Astrocyte of the spinal cord (primary cell): ENCODE data around the gene KCNA5.

ENCODE experiments used
- DNase-seq: peaks from one replicate; pipeline ENCODE4 v3.0.0; 2011; ENCODE audit warnings: low read depth, low spot score
- H3K4me3 ChIP-seq: 2 replicates; pipeline ENCODE4 v1.5.1; 2011; ENCODE audit warnings: low read depth, mild to moderate bottlenecking, low read length, moderate library complexity
- CTCF ChIP-seq: IDR thresholded peaks from 2 replicates; pipeline ENCODE4 v1.5.1; 2012; ENCODE audit warnings: low read depth, mild to moderate bottlenecking, low read length, inconsistent platforms
- in situ Hi-C: cut with HindIII; loops from 2 replicates; pipeline ENCODE4 v1.10.0; 2017; ENCODE audit warnings: low sequenced_read_pairs

Gene KCNA5

GRCh38 chr12:5073054-5073453, 29.4 kb downstream of the KCNA5 start:
- no peak for TF ChIP-seq CTCF
- no peak for DNase-seq
- in situ Hi-C loops: no loop called here
- H3K4me3 ChIP-seq: no peak overlapping the region

- peak; percentile 52 for TF ChIP-seq CTCF
- in situ Hi-C loops: no loop called here
- no peak overlapping the region for H3K4me3 ChIP-seq
- no peak for DNase-seq
These were observed 30.2 kb downstream of the KCNA5 start for GRCh38 chr12:5073853-5074252.

- H3K4me3 ChIP-seq: no peak overlapping the region
- no peak for DNase-seq
- in situ Hi-C loops: no loop called here
- TF ChIP-seq CTCF: no peak
These were observed 33.1 kb downstream of the KCNA5 start for GRCh38 chr12:5076761-5077160.

GRCh38 chr12:5078423-5078822, 34.7 kb downstream of the KCNA5 start:
- no peak for DNase-seq
- TF ChIP-seq CTCF: no peak
- H3K4me3 ChIP-seq: no peak overlapping the region
- in situ Hi-C loops: no loop called here

GRCh38 chr12:5081016-5081415, 37.3 kb downstream of the KCNA5 start:
- no peak for DNase-seq
- in situ Hi-C loops: no loop called here
- H3K4me3 ChIP-seq: no peak overlapping the region
- TF ChIP-seq CTCF: no peak

- peak; percentile 63 for TF ChIP-seq CTCF
- in situ Hi-C loops: no loop called here
- DNase-seq: peak; percentile 73
These were observed 40.5 kb downstream of the KCNA5 start for GRCh38 chr12:5083955-5084849.

More at GRCh38 chr12:5083955-5084849, 40.5 kb downstream of the KCNA5 start:
- H3K4me3 ChIP-seq: no peak overlapping the region
